Gastroesophageal sphincter (tissue), 3 donors: ENCODE data around the gene FYTTD1.

Experiments
- POLR2A ChIP-seq, 2 donors: fragments of 450-650 bp; IDR thresholded peaks; one replicate each; pipeline ENCODE4 v1.6.1; 2017; ENCODE audit warnings: antibody characterized with exemption in 2 of 2, mild to moderate bottlenecking in 2 of 2, moderate library complexity in 1 of 2
- POLR2AphosphoS5 ChIP-seq: sonication (generic); formaldehyde crosslinking; IDR thresholded peaks from one replicate; pipeline ENCODE4 v1.6.1; 2017; ENCODE audit warnings: antibody characterized with exemption
- TF ChIP-seq, protein P1 (sequence below), 4 experiments: fragments of 200-600 bp in 2 of 4; fragments of 450-650 bp in 2 of 4; sonication (generic) in 1 of 4; IDR thresholded peaks; one replicate each; pipeline ENCODE4 v1.5.1; 2017 to 2019; ENCODE audit warnings: antibody characterized with exemption in 4 of 4, mild to moderate bottlenecking in 2 of 4, moderate library complexity in 2 of 4

DNA sequence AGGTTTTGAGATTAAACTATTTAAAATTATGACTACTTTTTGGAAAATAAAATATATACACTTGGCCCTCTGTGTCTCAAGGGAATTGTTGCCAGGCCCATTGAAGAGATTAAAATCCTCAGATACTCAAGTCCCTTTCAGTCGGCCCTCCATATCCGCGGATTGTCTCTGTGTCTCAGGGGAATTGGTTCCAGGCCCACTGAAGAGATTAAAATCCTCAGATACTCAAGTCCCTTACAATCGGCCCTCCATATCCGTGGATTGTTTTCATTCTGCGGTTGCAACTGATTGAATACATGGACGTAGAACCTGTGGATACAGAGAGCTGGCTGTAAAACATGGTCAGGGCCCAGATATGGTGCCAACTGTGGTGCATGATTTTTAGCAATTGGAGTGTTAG is 25.6 kb downstream of the FYTTD1 start:
- TF ChIP-seq POLR2AphosphoS5 (no peak), POLR2A (IDR thresholded peaks at IDR 0.05) (no peak)
- TF ChIP-seq, protein P1, sequence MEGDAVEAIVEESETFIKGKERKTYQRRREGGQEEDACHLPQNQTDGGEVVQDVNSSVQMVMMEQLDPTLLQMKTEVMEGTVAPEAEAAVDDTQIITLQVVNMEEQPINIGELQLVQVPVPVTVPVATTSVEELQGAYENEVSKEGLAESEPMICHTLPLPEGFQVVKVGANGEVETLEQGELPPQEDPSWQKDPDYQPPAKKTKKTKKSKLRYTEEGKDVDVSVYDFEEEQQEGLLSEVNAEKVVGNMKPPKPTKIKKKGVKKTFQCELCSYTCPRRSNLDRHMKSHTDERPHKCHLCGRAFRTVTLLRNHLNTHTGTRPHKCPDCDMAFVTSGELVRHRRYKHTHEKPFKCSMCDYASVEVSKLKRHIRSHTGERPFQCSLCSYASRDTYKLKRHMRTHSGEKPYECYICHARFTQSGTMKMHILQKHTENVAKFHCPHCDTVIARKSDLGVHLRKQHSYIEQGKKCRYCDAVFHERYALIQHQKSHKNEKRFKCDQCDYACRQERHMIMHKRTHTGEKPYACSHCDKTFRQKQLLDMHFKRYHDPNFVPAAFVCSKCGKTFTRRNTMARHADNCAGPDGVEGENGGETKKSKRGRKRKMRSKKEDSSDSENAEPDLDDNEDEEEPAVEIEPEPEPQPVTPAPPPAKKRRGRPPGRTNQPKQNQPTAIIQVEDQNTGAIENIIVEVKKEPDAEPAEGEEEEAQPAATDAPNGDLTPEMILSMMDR (IDR thresholded peaks at IDR 0.05) = no peak
